K562 (cell line): ENCODE measurements around the gene NOTCH3. TPM values are rescaled to one million over a fixed set of nuclear protein-coding genes. Genes with fewer than 3 reads are reported as not detected.

Experiments
- COPS2 ChIP-seq: fragments of 450-650 bp; conservative IDR thresholded peaks from 2 replicates; pipeline ENCODE4 v1.6.1; 2016; ENCODE audit warnings: mild to moderate bottlenecking, moderate library complexity
- FOXP1 ChIP-seq: sonication (generic); formaldehyde crosslinking; IDR thresholded peaks from 2 replicates; pipeline ENCODE4 v1.8.0; 2022; ENCODE audit warnings: mild to moderate bottlenecking, missing genetic modification reagents
- MCM5 ChIP-seq: fragments of 450-650 bp; IDR thresholded peaks from 2 replicates; pipeline ENCODE4 v1.6.1; 2016; ENCODE audit warnings: low read depth
- NFYB ChIP-seq: IDR thresholded peaks from 2 replicates; pipeline ENCODE4 v1.6.1; 2011; ENCODE audit warnings: mild to moderate bottlenecking, moderate library complexity; ENCODE audit not compliant: insufficient read length; ENCODE audit errors: extremely low read depth
- PHF8 ChIP-seq: fragments of 200-600 bp; sonication (generic); IDR thresholded peaks from 2 replicates; pipeline ENCODE4 v1.6.1; 2012; ENCODE audit warnings: mixed run types, mild to moderate bottlenecking, inconsistent platforms, low read length, moderate library complexity, borderline replicate concordance
- SIN3A ChIP-seq, 2 experiments: fragments of 150-350 bp in 1 of 2; IDR thresholded peaks; 2 replicates each; pipeline ENCODE4 v1.6.1; 2011 to 2016; ENCODE audit warnings: borderline replicate concordance in 2 of 2, low read depth in 2 of 2, low read length in 2 of 2, mild to moderate bottlenecking in 2 of 2, moderate library complexity in 2 of 2; ENCODE audit not compliant: control insufficient read depth in 1 of 2
- SRSF3 ChIP-seq: fragments of 200-400 bp; formaldehyde crosslinking; IDR thresholded peaks from 2 replicates; pipeline ENCODE4 v1.6.1; 2016; ENCODE audit warnings: mild to moderate bottlenecking, low read length, moderate library complexity; ENCODE audit not compliant: insufficient read depth
- ZNF77 ChIP-seq: fragments of 250-450 bp; sonication (Bioruptor Pico); IDR thresholded peaks from 2 replicates; pipeline ENCODE4 v1.5.0; 2020
- polyA plus RNA-seq, 8 experiments: library from polyadenylated mRNA; depleted of rRNA in 4 of 8; stranded (reverse) in 5 of 8; unstranded in 3 of 8; fragments of >200 nt; fragmentation: Nextera tagmentation in 2 of 8; fragmentation: Illumina TruSeq in 1 of 8; extraction: Ambion mirVana in 2 of 8; extraction: Trizol in 1 of 8; gene quantifications; 2 replicates each; pipeline versions ENCODE4 v1.2.1 to v1.2.3, GENCODE V29; 2011 to 2014; ENCODE audit warnings: inconsistent platforms in 1 of 8, missing spikeins in 1 of 8
- total RNA-seq, 7 experiments: library from RNA; depleted of rRNA in 6 of 7; stranded (reverse); fragments of >200 nt in 6 of 7; fragmentation: Illumina TruSeq in 2 of 7; extraction: Trizol in 2 of 7; gene quantifications; 2 replicates each; pipeline versions ENCODE4 v1.2.1 to v1.2.3, GENCODE V29; 2011 to 2021; ENCODE audit warnings: low replicate concordance in 1 of 7
- TF ChIP-seq, protein P1 (sequence below), 3 experiments: fragments of 200-800 bp in 1 of 3; sonication (Bioruptor generic) in 1 of 3; sonication (generic) in 1 of 3; formaldehyde crosslinking in 1 of 3; IDR thresholded peaks; 2 replicates each; pipeline versions ENCODE4 v1.6.1 to v1.8.0; 2016 to 2022; ENCODE audit warnings: mild to moderate bottlenecking in 2 of 3, missing compliant biosample characterization in 2 of 3, missing genetic modification characterization in 2 of 3, missing genetic modification reagents in 1 of 3
- TF ChIP-seq, protein P2 (sequence below): sonication (generic); formaldehyde crosslinking; IDR thresholded peaks from 2 replicates; pipeline ENCODE4 v1.8.0; 2022; ENCODE audit warnings: mild to moderate bottlenecking, missing genetic modification reagents
- TF ChIP-seq, protein P3 (sequence below): fragments of 250-450 bp; sonication (Bioruptor Pico); IDR thresholded peaks from 2 replicates; pipeline ENCODE4 v1.4.0; 2020; ENCODE audit warnings: mild to moderate bottlenecking, moderate library complexity, borderline replicate concordance

Gene NOTCH3
- total and polyA plus RNA-seq, 9 of the 15 experiments (the other 6 are each of a cell fraction or from before 2014, with no cell fraction given) = under 0.01 to 1.2 (median 0.16) TPM

DNA sequence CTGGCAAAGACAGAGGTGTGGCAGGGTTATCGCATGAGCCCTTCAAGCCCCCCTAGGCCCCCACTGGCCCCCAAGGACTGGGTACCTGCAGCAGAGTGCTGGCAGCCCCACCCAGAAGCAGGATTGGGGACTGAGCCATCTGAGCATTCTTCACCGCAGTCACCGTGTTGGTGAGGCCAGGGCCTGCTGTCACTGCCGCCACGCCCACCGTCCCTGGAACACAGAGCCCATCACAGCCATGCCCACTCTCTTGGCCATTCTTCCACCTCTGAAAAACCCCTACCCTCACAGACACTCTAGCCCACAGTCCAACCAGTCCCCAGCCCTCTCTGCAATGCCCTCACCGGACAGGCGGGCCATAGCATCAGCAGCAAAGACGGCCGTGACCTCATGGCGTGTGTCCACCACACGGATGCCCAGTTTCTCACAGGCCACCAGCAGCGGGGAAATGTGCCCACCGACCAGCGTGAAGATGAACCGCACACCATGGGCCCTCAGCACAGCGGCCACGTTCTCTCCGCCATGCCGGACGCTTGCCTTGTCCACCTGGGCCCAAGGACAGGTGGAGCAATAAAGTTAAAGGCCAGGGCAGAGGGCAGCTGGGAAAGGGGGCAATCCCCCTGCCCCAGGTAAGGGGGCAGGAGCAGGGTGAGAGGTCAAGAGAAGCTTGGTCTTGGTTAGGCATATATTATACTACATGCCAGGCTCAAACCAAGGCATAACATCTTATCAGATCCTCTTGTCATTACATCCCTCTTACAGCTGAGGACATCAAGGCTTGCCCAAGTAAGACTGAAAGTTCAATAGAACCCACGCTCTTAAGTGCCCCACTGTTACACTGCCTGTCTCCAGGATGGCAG is 77.5 kb downstream of the NOTCH3 start (continued):
- TF ChIP-seq ZNF77 (CRISPR knock-in tag) (no peak), SRSF3 (no peak), NFYB (no peak), MCM5 (no peak), SIN3A (IDR thresholded peaks at IDR 0.05; ENCODE audit: borderline replicate concordance in 2 of 2, control insufficient read depth in 1 of 2, low read depth in 2 of 2, low read length in 2 of 2) (no peak), FOXP1 (CRISPR knock-in tag) (no peak), PHF8 (no peak), COPS2 (no peak)
- TF ChIP-seq, protein P1, sequence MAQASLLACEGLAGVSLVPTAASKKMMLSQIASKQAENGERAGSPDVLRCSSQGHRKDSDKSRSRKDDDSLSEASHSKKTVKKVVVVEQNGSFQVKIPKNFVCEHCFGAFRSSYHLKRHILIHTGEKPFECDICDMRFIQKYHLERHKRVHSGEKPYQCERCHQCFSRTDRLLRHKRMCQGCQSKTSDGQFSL (CRISPR knock-in tag; IDR thresholded peaks at IDR 0.05) = no peak
- TF ChIP-seq, protein P1 (tag; IDR thresholded peaks at IDR 0.05) = no peak
- TF ChIP-seq, protein P2, sequence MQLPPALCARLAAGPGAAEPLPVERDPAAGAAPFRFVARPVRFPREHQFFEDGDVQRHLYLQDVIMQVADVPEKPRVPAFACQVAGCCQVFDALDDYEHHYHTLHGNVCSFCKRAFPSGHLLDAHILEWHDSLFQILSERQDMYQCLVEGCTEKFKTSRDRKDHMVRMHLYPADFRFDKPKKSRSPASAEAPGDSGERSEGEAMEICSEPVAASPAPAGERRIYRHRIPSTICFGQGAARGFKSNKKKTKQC (CRISPR knock-in tag) = no peak
- TF ChIP-seq, protein P3, sequence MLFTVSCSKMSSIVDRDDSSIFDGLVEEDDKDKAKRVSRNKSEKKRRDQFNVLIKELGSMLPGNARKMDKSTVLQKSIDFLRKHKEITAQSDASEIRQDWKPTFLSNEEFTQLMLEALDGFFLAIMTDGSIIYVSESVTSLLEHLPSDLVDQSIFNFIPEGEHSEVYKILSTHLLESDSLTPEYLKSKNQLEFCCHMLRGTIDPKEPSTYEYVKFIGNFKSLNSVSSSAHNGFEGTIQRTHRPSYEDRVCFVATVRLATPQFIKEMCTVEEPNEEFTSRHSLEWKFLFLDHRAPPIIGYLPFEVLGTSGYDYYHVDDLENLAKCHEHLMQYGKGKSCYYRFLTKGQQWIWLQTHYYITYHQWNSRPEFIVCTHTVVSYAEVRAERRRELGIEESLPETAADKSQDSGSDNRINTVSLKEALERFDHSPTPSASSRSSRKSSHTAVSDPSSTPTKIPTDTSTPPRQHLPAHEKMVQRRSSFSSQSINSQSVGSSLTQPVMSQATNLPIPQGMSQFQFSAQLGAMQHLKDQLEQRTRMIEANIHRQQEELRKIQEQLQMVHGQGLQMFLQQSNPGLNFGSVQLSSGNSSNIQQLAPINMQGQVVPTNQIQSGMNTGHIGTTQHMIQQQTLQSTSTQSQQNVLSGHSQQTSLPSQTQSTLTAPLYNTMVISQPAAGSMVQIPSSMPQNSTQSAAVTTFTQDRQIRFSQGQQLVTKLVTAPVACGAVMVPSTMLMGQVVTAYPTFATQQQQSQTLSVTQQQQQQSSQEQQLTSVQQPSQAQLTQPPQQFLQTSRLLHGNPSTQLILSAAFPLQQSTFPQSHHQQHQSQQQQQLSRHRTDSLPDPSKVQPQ = no peak
